ENCODE measurements around the gene CASD1. TPM values are rescaled to one million over a fixed set of nuclear protein-coding genes. Genes with fewer than 3 reads are reported as not detected.

The CASD1 gene
- total RNA-seq, 1 donor from 2014 or later, result 11.6 TPM

DNA sequence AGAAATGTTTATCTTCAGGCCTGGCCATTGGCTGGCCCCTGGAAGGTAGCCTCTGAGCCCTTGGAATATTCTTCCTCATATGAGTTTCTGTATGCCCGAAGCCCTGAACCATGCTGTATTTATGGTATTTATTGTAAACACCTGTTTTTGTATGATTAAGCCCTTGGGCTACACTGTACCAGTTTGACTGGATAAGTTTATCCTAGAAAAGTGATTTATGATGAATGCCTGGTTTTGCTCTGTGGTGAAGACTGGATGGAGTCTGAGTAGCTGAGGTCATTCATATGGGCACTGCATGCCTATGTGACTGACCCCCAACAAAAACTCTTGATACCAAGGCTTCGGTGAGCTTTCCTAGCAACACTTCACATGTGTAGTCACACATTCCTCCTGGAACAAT is 66.7 kb downstream of the CASD1 start:
- no peak overlapping the region for H3K4me3 ChIP-seq (ENCODE audit: low read depth, low read length)
- no peak for DNase-seq (ENCODE audit: low read depth)
- no peak for TF ChIP-seq CTCF (conservative IDR thresholded peaks at IDR 0.05; ENCODE audit: low read depth, low read length)

GRCh38 chr7:94577357-94577756 is 67.7 kb downstream of the CASD1 start:
- no peak overlapping the region for H3K4me3 ChIP-seq (ENCODE audit: low read depth, low read length)
- DNase-seq (ENCODE audit: low read depth), result no peak
- TF ChIP-seq CTCF (conservative IDR thresholded peaks at IDR 0.05; ENCODE audit: low read depth, low read length), result no peak

DNA sequence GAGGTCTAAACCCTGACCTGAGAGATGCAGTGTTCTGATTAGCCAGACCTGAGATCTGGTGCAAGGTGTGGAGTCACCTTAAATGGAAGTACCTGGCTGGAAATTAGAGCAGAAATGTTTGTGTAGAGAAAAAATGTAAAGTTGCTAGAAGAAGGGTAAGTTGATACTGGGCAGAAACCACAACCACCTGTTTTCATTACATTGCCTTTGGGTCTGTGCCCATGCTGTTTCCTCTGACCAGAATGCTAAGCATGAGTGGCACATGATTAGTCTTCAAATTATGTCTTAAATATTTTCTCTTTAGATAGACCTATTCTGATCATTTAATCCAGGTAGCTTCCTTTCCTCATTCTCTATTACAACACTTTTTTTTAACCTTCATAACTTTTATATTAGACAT is 69.0 kb downstream of the CASD1 start:
- DNase-seq (ENCODE audit: low read depth), result no peak

DNA sequence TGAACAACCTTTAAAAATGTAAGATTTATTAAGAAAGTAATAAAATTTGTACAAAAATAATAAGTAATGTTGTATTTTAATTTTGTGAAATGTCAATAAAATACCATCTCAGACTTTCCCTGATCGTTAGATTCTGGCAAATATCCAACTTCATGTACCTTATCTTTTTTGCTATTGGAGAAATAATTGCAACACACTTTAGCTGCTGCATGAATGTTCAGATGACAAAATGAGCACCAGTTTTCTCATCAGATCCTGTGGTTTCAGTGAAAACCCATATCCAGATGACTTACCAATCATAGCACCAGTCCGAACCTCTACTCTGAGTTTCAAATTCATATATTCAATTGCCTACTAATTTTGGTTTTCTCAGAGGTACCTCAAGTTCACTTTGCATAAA is 69.9 kb downstream of the CASD1 start:
- H3K4me3 ChIP-seq (ENCODE audit: low read depth, low read length), result no peak overlapping the region
- no peak for DNase-seq (ENCODE audit: low read depth)
- TF ChIP-seq CTCF (conservative IDR thresholded peaks at IDR 0.05; ENCODE audit: low read depth, low read length), result no peak

More for the DNA sequence above, 69.0 kb downstream of the CASD1 start:
- no peak for TF ChIP-seq CTCF (conservative IDR thresholded peaks at IDR 0.05; ENCODE audit: low read depth, low read length)
- H3K4me3 ChIP-seq (ENCODE audit: low read depth, low read length), result no peak overlapping the region

DNA sequence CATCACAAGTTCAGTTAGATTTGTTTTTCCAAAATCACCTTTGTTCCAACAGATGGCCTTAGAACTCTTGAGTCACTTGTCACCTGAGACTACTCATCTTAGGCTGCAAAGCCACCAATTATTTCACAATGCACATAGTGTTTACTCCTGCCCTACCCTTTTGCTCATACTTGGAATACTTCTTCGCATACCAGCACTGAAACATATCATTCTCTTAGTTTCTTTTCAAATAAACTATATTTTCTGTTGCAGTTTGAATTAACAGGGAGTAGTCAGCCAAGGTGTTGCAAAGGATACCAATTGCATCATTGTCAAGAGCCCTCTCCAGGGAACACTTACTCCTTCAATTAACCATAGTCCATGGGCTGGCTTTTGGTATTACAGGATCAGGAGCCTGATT is 71.0 kb downstream of the CASD1 start:
- no peak for TF ChIP-seq CTCF (conservative IDR thresholded peaks at IDR 0.05; ENCODE audit: low read depth, low read length)
- peak; percentile 48 for DNase-seq (ENCODE audit: low read depth)
- no peak overlapping the region for H3K4me3 ChIP-seq (ENCODE audit: low read depth, low read length)

DNA sequence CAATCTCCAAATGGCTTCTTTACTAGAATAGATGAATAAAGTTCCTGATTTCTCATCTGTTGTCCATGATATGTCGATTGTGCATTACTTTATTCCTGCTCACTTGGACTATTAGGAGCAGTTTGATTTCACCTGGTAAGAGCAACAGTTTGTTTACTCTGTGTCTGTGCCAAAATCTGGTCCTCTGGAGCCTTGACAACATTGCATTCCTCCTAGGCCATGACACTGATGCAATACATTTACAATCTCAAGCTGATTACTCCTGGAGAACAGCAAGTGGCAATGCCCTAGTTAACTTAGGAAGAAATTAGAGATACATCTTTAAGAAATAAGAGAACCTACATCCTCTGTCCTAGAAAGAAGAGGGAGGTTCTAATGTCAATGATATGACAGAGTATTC is 74.5 kb downstream of the CASD1 start:
- peak; percentile 10 for DNase-seq (ENCODE audit: low read depth)
- H3K4me3 ChIP-seq (ENCODE audit: low read depth, low read length), result no peak overlapping the region
- TF ChIP-seq CTCF (conservative IDR thresholded peaks at IDR 0.05; ENCODE audit: low read depth, low read length), result no peak

GRCh38 chr7:94588075-94588474 is 78.5 kb downstream of the CASD1 start:
- TF ChIP-seq CTCF (conservative IDR thresholded peaks at IDR 0.05; ENCODE audit: low read depth, low read length), result no peak

More at GRCh38 chr7:94588075-94588474, 78.5 kb downstream of the CASD1 start:
- no peak overlapping the region for H3K4me3 ChIP-seq (ENCODE audit: low read depth, low read length)
- no peak for DNase-seq (ENCODE audit: low read depth)

All from epithelial cell of proximal tubule (primary cell).